A673 (cell line): ENCODE measurements around the gene BRCA1.

Source experiments
- EZH2 ChIP-seq: fragments of 200-600 bp; sonication (generic); IDR thresholded peaks from 2 replicates; pipeline ENCODE4 v1.6.1; 2017; ENCODE audit warnings: borderline replicate concordance, low read depth, mild to moderate bottlenecking, mixed read lengths, antibody characterized with exemption, low read length; ENCODE audit not compliant: poor library complexity, severe bottlenecking
- TF ChIP-seq, protein P1 (sequence below): fragments of 300-800, 200-600 bp; sonication (generic); conservative IDR thresholded peaks from 2 replicates; pipeline ENCODE4 v1.5.1; 2017; ENCODE audit warnings: low read depth, mild to moderate bottlenecking, antibody characterized with exemption, low read length, moderate library complexity, mixed read lengths

DNA sequence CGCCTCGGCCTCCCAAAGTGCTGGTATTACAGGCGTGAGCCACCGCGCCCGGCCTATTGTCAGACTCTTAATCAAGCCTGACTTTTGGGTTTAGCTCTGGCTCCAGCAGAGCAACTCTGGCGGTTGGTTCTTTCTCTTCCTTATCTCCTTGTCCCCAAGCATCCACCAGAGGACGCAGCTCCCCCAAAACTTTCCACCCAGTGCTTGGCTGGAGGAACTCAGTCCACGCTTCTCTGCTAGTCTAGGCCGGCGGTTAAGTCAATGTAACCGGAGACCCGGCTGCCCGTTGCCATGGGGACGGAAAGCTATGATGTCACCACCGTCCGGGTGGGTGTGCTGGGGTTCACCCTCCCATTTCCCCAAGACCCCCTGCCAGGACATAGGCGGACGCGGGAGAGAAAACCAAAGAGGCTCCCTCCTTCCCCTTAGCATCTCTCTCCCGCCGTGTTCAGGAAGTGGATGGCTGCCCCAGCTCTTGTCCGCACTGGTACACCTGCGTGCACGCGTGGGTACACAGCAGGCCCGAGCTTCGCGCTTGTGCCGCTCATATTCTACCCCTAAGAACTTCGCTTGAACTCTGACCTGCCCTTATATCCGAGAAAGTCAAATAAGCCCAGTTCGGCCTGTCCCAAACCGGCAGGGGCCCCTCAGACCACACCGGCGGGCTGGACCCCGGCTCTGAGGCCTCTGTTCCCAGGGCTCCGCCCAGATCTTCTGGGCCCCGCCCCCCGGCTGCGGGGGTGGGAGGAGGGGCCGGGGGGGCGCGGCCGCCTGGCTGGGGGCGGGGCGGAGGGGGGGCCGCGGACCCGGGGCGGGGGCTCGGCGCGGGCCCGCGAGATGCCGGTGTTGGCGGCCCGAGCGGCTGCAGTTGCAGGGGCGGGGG lies 100.5 kb downstream of the BRCA1 start, which contains the start of gene RND2:
- TF ChIP-seq, protein P1, sequence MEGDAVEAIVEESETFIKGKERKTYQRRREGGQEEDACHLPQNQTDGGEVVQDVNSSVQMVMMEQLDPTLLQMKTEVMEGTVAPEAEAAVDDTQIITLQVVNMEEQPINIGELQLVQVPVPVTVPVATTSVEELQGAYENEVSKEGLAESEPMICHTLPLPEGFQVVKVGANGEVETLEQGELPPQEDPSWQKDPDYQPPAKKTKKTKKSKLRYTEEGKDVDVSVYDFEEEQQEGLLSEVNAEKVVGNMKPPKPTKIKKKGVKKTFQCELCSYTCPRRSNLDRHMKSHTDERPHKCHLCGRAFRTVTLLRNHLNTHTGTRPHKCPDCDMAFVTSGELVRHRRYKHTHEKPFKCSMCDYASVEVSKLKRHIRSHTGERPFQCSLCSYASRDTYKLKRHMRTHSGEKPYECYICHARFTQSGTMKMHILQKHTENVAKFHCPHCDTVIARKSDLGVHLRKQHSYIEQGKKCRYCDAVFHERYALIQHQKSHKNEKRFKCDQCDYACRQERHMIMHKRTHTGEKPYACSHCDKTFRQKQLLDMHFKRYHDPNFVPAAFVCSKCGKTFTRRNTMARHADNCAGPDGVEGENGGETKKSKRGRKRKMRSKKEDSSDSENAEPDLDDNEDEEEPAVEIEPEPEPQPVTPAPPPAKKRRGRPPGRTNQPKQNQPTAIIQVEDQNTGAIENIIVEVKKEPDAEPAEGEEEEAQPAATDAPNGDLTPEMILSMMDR = peak; percentile 62
- TF ChIP-seq EZH2 = no peak
